HG03175 (cell line): ENCODE data around the gene SEL1L3.

ENCODE experiments used
- ATAC-seq: cut with Tn5 transposase; IDR thresholded peaks from one replicate; pipeline ENCODE4 v1.9.1; 2021; ENCODE audit warnings: mild to moderate bottlenecking, moderate library complexity; ENCODE audit not compliant: unreplicated experiment

The SEL1L3 gene

DNA sequence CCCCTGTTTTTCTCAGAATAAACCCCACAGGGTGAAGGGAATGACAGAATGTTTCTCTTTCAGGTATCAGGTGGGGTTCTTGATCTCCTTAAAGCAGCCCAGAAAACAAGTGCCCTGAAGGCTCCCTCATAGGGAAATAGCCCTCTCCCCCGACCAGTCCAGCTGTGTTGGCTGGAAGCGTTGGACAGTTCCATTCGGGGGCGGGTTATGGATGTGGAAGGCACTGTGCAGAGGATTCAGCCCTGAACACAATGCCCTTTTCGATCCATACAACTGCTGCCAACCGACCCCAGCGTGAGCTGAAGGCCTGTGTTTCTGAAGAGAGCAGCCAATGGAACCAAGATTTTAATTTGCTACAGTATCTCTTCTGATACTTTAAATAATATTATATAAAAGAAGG lies 41.5 kb downstream of the SEL1L3 start:
- ATAC-seq: no peak

DNA sequence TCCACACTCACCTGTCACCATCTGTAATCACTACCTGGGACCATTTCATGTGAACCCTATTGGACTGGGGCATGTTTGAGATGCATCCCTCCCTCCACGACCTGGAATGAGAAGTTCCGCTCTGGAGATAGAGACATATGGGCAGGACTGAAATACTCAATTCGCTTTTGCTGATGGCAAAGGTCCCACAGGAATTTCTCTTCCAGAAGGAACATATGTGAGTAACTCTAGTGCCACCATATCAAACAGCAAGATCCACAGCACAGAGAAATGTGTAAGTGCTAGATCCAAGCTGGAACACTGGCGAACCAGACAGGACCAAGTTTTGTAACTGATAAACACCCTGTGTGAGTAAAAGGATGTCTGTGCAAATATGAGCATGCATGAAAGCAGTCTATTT lies 43.9 kb downstream of the SEL1L3 start:
- ATAC-seq: no peak

DNA sequence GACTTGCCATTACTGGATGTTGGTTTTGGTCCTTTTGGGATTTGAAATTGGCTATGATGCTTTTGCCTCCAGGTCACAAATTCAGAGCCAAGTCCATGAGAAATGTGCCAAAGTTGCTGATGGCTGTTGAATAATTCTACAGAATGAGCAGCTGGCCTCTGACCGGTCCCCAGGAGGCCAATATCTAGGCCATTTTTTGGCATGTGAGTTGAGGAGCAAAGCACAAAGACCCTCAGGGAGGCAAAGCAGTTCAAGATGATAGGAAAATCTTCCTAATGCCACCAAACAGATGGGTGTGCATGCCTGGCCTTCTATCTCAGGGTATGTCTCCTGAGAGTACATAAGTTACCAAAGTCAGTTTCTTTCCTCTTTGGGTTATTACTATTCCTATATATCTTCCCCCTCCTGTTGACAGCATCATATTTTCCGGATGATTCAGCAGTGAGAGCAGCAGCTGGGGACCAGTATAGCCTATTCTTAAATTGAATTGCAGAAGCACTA lies 44.4 kb downstream of the SEL1L3 start:
- no peak for ATAC-seq

DNA sequence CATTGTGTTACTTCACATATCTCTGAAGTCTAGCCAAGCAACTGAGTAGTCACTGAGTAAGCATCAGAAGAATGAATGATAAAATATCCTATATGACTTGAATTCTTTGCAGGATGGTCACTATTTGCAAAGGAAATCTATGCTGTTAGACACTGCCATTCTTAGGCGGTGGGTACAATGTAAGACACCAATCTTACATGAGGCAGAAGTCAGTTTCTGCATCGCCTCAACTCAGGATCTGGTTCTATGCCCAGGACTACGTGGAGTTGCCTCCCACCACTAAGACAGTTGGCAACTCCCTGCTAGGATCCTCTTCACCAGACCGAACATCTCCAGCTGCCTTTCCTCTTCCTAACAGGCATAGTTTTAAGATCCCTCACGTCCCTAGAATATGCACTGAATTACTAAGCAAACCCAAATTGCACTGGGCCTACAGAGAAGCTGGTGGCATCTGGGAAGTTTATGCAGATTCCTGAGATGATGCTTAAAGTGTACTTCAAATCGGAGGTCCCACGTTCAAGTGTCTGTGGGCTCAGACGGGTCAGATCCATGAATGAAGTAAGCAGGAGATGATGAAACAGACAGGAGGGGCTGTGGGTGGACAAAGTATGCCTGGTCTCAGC lies 45.6 kb downstream of the SEL1L3 start:
- no peak for ATAC-seq

DNA sequence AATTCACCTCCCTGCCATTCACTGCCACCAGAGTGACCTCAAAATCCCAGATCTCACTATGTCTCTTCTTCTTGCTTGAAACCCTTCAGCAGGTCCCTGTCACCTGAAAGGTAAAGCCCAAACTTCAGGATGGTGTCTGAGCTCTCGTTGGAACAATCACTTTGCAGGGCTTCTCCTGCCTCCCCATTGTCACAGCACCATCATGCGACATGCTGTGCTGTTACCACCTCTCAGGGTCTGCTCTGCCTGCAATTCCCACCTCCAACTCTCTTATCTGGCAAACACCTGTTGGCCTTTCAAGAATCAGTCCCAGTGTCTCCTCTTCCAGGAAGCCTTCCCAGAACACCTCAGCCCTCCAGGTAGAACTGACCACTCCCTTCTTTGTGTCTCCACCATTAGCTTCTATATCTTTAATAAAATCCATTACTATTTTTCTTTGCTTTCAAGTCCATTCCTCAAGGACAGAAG lies 46.2 kb downstream of the SEL1L3 start:
- ATAC-seq: no peak

DNA sequence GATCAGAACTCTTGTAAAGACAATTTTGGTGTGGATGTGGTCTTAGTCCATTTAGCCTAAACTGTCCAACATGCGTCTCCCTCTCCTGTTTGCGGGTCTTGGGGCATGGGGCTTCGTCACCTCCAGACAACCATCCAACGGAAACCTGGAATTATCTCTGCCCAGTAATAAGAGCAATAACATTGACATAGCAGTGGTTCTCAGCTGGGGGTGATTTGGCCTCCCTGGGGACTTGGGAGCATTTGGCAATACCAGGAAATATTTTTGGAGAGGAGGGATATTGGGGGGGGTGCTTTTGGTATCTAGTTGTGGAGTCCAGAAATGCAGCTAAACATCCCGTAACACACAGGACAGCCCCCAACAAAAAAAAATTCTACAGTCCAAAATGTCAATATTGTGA lies 47.2 kb downstream of the SEL1L3 start:
- ATAC-seq: no peak

DNA sequence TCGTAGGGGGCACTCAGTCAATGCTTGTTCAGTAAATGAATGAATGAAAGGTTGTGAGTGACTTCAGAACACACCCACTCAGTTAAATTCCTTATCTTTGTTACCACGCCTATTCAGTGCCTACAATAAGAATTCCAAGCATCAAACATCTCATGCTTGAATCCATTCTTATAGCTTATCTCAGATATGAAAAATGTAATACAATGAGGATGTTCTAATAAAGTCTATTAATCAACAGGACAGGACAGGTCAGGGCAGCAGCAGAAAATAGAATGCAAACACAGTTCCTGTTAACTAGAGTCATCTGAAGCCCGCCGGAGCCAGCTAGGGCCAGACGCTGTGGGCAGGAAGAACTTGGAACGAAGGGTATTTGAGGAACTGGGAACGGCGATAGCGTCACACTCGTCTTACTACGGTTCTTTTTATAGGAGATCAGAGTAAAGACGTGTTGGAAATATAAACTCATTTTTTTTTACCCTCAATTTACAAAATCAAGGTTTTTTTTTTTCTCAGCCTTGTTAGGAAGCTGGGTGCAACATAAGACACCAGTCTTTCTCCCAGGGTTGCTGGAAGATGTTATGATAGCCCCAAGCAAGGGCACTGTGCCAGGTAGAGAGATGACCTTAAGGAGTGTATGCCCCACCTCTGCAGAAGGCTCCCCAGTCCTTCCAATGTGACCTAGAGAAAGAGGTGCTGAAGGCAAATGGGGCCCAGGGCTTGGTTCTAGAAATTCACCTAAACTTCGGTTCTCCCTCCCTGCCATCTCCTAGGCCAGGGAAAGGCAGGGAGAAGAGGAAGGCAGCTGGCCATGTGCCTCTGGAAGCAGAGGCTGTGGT lies 48.3 kb downstream of the SEL1L3 start:
- no peak for ATAC-seq

DNA sequence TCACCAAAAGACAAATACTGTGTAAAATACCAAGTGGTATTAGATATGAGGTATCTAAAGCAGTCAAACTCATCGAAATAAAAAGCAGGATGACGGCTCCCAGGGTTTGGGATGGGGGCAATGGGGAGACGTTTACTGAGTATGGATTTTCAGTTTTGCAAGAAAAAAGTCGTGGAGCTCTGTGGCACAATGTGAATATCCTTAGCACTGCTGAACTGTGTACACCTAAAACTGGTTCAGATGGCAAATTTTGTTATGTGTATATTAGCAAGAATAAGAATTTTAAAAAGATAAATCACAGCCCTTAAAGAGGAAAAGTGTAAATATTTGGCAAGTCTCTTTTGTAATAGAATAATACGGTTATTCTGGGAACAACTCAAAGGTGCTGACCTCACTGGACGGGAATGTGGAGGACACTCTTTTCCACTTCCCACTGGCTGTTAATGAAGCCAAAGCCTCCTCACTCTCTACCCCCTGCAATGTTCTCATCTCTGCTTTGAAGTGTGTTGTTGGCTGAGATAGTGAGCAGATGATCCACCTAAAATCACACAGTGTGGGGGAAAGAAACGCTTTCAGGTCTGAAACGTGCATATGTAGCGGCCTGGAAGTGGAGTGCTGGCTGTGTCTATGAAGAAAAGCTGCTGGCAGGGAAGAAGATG lies 49.2 kb downstream of the SEL1L3 start:
- ATAC-seq: no peak

DNA sequence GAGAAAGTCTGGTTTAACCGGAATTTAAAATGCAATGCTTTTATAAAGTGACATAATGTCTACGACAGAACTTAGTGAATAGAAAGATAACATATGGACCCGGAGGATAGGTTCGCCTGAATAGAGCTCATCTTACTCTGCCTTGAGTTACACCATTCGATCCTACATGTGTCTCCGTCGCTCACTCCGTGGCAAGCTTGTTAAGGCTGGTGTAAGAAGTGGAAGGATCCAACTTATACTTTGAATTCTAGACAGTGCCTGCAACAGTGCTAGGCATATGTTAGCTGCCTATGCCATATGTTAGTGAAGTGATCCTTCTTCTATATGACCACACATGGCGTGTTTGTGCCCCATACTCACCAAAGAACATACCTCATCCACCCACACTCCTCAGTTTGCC lies 50.9 kb downstream of the SEL1L3 start:
- no peak for ATAC-seq

DNA sequence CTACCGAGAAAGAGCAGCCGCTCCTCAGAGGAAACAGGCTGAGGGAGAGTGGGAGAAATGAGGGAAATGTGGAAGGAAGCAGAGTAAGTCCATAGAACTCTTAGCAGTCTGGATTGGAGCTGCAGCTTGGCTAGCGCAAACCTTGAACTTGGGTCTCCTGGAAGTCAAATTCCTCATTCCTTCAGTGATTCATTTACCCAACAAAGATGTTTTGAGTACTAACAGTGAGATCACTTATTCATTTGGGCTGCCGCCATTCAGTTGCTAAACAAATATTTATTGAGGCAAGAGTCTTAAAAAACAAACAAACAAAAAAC lies 51.5 kb downstream of the SEL1L3 start:
- ATAC-seq: no peak

DNA sequence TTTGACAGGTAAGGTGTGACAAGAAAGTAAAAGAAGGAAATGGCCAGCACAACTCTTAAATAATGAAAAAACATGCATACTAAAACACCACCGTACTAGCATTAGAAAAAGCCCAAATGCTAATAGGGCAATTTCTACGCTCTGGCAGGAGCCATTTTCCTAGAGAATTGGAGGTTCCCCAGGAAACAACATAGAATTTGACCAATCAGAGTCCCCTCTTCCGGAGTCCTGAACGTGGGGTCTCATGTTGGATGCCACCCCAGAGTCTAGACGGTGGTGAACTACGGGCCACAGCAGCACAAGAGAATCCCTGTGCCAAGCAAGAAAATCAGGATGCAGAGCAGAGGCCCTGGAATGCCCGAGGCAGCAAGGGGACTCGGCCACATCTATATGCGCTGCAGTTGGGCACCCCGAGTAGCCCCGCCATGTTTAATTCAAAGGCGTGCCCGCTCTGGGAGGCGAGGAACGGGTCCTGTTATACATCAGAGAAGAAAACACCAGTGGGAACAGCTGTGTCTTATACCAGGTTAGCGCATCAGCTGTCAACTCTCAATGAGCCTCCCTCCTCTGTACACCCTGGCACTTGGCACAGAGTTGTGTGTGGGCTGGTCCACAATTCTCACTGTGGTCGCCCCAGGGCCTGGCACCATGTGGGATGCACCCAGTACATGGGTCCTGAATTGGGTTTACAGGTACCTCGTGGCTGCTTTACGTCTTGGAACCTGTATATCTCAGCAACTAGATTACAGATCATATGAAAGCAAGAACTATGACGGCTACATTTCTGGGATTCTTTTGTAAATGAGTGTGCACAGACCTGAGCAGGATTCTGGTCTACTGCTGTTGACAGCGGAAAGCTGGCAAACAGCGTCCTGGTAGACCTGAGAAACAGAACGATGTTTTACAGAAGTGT lies 52.1 kb downstream of the SEL1L3 start:
- ATAC-seq: no peak

DNA sequence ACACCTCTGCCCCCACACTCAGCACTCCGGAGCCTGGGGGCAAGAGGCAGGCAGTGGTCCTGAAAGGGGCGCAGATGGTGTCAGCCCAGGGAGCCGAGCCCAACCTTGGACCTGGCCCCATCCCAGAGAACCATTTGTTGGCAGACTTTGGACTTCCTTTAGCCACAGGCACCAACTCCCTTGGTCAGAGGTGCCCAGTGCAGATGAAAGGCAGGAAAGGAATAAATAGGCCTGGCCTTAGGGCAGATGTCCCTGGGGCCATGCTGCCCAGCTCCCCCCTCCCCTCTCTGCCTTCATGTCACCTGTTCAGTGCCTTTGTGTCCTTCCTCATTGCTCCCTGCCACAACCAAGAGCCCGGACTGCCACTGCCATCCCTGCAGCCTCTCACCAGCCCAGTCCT lies 52.8 kb downstream of the SEL1L3 start:
- no peak for ATAC-seq

DNA sequence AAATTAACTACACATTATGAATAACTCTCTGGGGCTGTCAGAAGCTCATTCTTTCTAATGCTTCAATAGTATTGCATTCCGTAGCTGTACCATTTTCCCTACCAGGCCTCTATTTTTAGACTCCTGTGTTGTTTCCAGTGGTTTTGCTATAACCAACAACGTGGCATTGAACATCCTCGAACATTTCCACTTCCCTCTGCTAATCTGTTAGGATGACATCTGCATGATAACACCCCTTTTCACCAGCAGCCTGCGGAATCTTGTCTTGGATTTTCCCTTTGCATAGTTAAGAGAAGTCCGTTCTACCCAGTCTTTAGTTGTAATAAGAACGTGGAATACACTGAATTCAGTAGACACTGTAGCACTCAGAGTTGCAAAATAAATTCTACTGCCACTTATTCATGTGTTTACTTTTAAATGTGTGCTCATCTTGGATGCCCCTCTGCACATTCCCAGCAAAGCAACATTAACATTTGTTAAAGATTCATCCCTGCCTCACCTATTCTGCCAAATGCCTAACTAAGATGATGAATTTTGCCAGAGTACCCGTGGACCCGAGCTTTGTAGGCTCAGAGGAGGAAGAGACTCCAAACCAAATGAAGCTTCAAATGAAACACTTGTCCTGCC lies 55.6 kb downstream of the SEL1L3 start:
- no peak for ATAC-seq

DNA sequence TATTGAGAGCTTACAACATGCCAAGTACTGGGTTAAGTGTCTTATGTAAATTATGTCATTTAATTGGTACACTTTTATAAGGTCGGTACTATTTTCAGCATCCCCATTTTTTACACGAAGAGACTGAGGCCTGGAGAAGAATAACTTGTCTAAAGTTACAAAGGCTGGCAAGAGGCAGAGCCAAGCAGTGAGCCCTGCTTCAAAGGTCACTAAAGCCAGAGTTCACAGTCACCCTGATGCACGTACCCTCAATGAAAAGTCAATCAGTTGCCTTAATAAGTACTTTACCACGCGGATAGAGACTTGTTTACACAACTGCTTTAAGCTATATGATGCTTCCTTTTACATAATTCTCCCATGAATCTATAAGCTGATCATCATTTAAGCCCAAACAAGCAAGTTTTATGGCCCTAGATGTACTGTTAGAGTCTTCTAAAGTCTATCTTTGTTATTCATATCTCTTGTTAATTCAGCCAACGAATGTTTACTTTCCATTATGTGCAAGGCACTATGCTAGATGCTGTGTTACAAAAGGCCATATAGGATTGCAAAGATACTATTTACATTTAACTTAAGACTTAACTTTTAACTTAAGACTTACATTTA lies 57.4 kb downstream of the SEL1L3 start:
- ATAC-seq: no peak

DNA sequence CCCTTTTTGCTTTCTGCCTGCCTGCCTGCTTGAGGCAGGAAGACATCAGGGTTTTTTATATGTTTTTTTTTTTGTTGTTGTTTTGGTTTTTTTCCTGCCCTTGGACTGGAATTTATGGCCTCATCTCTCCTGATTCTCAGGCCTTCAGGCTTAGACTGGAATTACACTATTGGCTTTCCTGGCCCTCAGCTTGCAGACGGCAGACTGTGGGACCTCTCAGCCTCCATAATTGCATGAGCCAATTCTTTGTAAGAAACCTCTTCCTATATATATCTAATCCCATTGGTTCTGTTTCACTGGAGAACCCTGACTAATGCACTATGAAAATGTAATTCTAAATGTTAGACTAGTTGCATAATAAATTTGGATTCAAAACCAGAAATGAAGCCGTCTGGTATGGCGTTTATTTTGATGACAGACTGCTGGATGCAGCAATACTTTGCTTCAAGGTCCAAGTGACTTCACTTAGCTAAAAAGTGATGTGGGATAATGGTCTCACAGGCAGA lies 59.0 kb downstream of the SEL1L3 start:
- no peak for ATAC-seq

DNA sequence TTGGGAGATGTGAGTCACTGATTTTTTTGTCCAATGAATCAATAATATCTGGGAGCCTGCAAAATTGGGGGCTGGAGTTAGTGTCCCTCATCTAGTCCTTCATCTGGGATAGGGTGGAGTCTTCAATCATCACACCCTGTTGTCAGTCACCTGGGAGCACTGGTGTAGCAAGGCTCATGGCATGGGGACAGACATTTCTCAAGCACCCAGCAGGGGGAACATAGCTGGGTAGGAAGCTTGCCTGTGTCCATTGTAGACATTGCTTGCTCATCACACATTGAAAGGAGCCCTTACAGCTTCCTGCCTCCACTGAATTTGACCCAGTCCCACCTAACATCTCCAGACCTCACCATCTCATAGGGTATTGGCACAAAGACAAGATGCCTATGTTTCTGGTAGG lies 61.2 kb downstream of the SEL1L3 start:
- no peak for ATAC-seq

DNA sequence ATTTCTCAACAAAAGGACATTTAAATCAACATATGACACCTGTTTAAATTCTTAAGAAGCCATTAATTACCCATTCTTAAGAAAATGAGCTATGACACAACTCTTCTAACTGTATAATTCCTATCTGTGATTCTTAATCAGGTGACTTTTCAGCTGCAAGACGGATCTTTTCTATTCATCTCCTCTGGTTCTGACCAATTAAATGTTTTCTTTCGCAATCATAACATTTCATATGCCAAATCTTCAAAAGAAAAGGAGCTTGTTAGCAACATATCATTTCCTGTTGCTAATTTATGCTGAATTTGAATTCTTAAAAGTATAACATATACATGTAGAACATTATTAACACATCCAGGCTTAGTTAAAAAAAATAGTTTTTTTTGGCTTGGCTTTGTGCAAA lies 62.5 kb downstream of the SEL1L3 start:
- ATAC-seq: no peak

DNA sequence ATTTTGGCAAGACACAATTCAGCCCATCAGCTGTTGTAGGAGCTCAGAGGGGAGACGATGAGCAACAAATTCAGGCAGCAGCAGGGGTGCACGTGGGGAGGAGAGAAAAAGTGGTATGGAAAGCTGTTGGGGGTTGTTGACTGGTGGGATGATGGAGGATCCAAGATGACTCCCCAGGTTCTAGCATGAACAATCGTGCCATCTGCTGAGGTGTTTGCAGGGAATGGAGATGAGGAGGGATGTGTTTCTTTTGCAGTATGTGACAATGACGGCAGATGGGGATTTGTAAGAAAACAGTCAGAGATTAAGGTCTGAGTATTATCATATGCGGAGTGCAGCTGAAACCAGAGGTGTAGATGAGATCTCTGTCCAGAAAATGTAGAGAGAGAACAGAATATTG lies 63.3 kb downstream of the SEL1L3 start:
- ATAC-seq: no peak

DNA sequence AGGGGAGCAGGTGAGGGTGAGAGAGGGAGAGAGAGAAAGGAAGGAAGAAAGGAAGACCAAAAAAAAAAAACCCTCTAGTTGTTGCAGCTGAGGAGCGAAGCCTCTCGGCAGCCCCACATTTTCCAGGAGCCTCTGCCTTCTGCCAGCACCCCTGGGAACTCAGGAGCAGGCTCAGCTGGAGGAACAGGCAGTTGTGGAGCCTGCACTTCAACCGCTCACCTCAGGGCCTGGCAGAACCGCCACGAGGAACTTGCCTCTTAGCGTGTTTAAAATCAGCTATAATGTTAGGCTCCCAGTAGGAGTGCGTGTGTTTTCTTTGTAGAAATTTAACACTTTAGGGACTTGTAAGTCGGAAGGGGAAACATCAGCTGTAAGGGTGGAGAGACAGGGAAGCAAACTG lies 65.7 kb downstream of the SEL1L3 start:
- ATAC-seq: no peak
